ENCODE measurements around the gene CLCN4.

The CLCN4 gene

GRCh38 chrX:10130354-10130753, 26.4 kb upstream of the CLCN4 start:
- TF ChIP-seq, protein P1, sequence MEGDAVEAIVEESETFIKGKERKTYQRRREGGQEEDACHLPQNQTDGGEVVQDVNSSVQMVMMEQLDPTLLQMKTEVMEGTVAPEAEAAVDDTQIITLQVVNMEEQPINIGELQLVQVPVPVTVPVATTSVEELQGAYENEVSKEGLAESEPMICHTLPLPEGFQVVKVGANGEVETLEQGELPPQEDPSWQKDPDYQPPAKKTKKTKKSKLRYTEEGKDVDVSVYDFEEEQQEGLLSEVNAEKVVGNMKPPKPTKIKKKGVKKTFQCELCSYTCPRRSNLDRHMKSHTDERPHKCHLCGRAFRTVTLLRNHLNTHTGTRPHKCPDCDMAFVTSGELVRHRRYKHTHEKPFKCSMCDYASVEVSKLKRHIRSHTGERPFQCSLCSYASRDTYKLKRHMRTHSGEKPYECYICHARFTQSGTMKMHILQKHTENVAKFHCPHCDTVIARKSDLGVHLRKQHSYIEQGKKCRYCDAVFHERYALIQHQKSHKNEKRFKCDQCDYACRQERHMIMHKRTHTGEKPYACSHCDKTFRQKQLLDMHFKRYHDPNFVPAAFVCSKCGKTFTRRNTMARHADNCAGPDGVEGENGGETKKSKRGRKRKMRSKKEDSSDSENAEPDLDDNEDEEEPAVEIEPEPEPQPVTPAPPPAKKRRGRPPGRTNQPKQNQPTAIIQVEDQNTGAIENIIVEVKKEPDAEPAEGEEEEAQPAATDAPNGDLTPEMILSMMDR (IDR thresholded peaks at IDR 0.05; ENCODE audit: low read depth, low read length, missing control alignments), result no peak
- H3K27me3 ChIP-seq (replicated peaks), result no peaks in the 10 kb centered on the region
- H3K4me3 ChIP-seq (ENCODE audit: low read depth, low read length), result no peak overlapping the region
- DNase-seq, result no peak
- H3K27ac ChIP-seq, result no peak overlapping the region
- H3K36me3 ChIP-seq (replicated peaks), result peaks cover 9% of the 10 kb centered on the region
- in situ Hi-C loops (cut with HindIII; ENCODE audit: low pct_ligation_motif_present, low sequenced_read_pairs), result no loop called here

GRCh38 chrX:10133980-10134676, 22.6 kb upstream of the CLCN4 start:
- Histone ChIP-seq H3K36me3 (replicated peaks) (peaks cover 9% of the 10 kb centered on the region), H3K27ac (no peak overlapping the region), H3K27me3 (replicated peaks) (no peaks in the 10 kb centered on the region), H3K4me3 (ENCODE audit: low read depth, low read length) (no peak overlapping the region)
- DNase-seq, result no peak
- in situ Hi-C loops (cut with HindIII; ENCODE audit: low pct_ligation_motif_present, low sequenced_read_pairs), result no loop called here
- TF ChIP-seq, protein P1 (IDR thresholded peaks at IDR 0.05; ENCODE audit: low read depth, low read length, missing control alignments), result no peak

DNA sequence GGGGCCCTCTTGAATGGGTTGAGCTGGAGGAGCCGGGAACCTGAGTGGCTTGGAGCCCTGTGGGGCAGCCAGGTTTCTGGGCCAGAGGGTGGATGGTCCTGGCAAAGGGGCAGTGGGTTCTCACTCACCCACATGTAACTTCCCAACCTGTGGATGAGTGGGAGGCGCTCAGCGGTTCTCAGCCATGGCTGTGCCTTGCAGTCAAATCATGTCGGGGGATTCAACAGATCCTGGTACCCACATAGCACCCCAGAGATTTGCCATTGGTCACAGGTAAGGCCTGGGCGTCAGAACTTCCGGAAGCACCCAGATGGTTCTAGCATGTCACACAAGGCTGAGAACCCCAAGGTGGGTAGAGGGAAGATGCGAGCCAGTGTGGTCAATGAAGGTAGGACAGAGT, 21.9 kb upstream of the CLCN4 start:
- TF ChIP-seq, protein P1 (IDR thresholded peaks at IDR 0.05; ENCODE audit: low read depth, low read length, missing control alignments), result no peak
- no peaks in the 10 kb centered on the region for H3K27me3 ChIP-seq (replicated peaks)
- H3K4me3 ChIP-seq (ENCODE audit: low read depth, low read length), result no peak overlapping the region
- DNase-seq, result no peak
- H3K27ac ChIP-seq, result no peak overlapping the region
- peaks cover 9% of the 10 kb centered on the region for H3K36me3 ChIP-seq (replicated peaks)
- in situ Hi-C loops (cut with HindIII; ENCODE audit: low pct_ligation_motif_present, low sequenced_read_pairs), result no loop called here

DNA sequence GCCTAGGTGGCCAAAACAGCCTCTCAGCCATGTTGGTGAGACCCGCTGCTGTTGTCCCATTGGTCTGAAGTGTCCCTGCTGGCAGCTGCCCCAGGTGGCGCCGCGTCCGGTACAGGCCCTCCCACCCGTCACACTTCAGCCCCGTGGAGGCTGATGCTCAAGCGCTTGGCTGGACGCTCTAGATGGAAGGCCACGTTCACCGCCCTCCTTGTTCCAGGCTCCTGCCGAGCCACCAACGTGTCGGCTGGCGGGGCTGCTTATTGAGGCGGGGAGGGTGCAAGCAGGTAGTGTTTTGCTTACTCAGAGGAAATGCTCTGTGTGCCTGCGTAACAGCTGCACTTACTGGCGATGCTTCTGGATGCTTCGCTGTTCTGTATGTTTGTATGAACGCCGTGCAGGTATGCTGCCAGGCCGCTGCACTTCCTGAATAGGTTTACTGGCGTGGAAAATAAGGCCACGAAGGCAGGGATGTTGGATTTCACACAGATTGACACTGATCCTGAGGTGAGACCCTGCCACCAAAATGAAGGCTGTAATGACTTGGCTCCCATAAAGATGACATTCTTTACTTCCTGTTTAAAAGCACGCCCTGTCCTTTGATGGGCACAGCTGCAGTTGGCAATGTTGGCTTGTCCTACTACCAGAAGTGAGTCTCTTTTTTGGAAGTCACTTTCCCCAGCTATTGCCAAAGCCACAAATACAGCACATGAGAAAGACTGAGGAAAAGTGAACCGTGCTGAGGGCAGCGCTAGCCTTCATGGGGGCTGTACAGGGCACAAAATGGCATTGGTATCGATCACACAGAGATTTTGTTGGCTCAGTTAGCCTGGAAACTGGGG, 21.0 kb upstream of the CLCN4 start:
- Histone ChIP-seq H3K36me3 (replicated peaks) (peaks cover 5% of the 10 kb centered on the region), H3K4me3 (ENCODE audit: low read depth, low read length) (no peak overlapping the region), H3K27me3 (replicated peaks) (no peaks in the 10 kb centered on the region), H3K27ac (no peak overlapping the region)
- in situ Hi-C loops (cut with HindIII; ENCODE audit: low pct_ligation_motif_present, low sequenced_read_pairs), result no loop called here
- TF ChIP-seq, protein P1 (IDR thresholded peaks at IDR 0.05; ENCODE audit: low read depth, low read length, missing control alignments), result no peak
- DNase-seq, result no peak

DNA sequence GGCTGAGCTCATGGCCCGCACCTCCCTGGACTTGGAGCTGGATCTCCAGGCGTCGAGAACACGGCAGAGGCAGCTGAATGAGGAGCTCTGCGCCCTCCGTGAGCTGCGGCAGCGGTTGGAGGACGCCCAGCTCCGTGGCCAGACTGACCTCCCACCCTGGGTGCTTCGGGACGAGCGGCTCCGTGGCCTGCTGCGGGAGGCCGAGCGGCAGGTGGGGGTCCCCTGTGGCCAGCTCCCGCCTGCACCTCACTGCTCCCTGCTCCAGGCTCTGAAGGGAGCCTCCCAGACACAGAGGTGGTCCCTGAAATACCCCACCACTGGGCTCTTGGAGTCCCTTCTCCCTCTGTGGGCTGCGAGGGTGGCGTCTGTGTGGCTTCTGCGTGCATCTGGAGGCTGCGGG, 18.0 kb upstream of the CLCN4 start:
- TF ChIP-seq, protein P1 (IDR thresholded peaks at IDR 0.05; ENCODE audit: low read depth, low read length, missing control alignments), result no peak
- no peak overlapping the region for H3K4me3 ChIP-seq (ENCODE audit: low read depth, low read length)
- no peak for DNase-seq
- in situ Hi-C loops (cut with HindIII; ENCODE audit: low pct_ligation_motif_present, low sequenced_read_pairs), result no loop called here
- H3K27me3 ChIP-seq (replicated peaks), result no peaks in the 10 kb centered on the region
- no peak overlapping the region for H3K27ac ChIP-seq
- H3K36me3 ChIP-seq (replicated peaks), result peaks cover 11% of the 10 kb centered on the region
